GM12872 (cell line): ENCODE results near the gene IFI16.

Source experiments
- TF ChIP-seq, protein P1 (sequence below): IDR thresholded peaks from 3 replicates; pipeline ENCODE4 v1.5.1; 2011; ENCODE audit warnings: low read depth, mild to moderate bottlenecking, low read length, moderate library complexity; ENCODE audit not compliant: insufficient read depth

Gene IFI16

DNA sequence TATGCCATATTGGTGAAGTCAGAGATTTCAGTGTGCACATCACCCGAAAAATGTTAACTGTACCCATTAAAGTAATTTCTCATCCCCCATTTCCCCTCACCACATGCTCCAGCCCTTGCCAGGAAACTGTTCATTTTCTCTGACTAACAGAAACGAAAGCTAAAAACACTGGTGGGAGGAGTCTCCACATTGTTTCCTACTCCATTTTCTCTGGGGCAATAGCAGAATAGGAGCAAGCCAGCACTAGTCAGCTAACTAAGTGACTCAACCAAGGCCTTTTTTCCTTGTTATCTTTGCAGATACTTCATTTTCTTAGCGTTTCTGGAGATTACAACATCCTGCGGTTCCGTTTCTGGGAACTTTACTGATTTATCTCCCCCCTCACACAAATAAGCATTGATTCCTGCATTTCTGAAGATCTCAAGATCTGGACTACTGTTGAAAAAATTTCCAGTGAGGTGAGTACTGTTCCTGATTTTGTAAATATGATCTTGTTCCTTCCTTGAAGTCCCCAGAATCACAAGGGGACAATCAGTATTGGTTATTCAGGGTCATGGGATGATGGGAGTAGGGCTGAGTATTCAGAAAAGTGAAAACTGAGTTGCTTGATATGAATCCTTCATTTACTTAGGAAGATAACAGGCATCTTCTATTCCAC, at the start of gene IFI16:
IFI16 (plus strand) TSS at position 204 of the 658 bp plus-strand sequence. CDS start 4,774 bp downstream, outside the sequence.
- TF ChIP-seq, protein P1, sequence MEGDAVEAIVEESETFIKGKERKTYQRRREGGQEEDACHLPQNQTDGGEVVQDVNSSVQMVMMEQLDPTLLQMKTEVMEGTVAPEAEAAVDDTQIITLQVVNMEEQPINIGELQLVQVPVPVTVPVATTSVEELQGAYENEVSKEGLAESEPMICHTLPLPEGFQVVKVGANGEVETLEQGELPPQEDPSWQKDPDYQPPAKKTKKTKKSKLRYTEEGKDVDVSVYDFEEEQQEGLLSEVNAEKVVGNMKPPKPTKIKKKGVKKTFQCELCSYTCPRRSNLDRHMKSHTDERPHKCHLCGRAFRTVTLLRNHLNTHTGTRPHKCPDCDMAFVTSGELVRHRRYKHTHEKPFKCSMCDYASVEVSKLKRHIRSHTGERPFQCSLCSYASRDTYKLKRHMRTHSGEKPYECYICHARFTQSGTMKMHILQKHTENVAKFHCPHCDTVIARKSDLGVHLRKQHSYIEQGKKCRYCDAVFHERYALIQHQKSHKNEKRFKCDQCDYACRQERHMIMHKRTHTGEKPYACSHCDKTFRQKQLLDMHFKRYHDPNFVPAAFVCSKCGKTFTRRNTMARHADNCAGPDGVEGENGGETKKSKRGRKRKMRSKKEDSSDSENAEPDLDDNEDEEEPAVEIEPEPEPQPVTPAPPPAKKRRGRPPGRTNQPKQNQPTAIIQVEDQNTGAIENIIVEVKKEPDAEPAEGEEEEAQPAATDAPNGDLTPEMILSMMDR = no peak

DNA sequence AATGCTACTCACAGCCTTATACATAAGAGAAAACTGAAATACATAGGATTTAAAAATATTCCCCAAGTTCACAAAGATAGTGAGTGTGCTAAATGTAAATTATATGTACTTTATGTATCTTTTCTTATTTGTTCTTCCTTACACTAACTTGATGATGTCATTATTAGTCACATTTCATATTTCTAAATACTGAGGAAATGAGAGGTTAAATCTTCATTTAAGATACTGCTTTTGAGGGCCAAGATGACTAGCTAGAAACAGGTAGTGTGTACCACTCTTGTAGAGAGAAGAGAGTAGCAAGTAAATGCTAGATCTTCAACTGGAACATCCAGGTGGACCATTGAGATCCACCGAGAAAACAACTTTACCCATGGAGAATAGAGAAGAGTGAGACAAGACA, 48.5 kb upstream of the IFI16 start:
- TF ChIP-seq, protein P1 = no peak

DNA sequence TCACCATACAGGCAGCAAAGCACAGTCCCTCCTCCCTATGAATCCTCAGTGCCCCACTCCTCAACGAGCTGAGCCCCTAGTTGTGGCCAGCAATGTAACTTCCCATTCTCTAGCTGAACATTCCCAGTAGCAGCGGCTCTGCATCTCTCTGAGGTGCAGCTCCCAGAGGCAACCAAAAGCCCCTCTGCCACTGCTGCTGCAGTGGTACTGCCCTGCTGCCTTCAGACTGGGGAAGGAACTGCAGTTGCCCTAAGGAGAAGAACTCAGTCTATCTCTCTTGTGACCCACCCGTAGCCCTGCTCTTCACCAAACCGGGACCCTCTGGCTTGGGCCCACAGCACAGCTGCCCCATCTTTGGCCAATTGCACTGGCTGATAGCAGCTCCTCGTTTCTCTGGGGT, 46.7 kb upstream of the IFI16 start:
- TF ChIP-seq, protein P1 = no peak

DNA sequence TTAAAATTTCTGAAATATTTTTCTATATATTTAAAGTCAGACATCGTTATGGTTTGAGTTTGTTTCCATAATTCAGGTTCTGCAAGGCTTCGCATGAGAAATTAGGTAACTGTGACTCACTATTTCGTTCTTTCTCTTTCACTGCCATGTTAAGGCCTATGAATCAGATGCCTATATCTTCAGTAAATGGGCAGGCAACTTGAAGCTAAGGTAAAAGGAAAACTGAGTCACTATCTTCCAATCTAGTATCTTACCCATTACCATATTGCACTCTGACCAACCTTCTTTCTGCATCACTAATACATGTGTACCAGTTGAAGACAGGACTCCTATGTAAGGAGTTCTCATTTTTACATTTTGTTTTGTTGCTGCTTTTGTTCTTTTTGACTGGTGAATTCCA, 40.5 kb upstream of the IFI16 start:
- TF ChIP-seq, protein P1 = no peak

DNA sequence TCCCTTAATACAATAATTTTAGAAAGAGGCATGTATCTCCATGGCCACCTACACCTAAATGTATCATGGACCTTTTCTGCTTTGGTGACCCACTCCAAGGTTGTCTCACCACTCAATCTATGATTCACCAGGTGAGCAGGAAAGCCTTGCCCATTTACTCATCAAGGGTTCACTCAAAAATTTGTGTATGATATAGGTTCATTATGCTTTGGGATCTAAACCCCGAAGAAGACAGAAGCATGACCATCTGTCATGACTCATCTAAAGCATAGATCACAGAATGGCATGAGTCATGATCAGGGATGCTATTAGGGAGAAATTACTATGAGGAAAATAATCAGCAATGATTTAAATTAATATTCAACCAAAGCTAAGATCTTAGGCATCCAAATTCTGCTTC, 39.9 kb upstream of the IFI16 start:
- TF ChIP-seq, protein P1 = no peak

DNA sequence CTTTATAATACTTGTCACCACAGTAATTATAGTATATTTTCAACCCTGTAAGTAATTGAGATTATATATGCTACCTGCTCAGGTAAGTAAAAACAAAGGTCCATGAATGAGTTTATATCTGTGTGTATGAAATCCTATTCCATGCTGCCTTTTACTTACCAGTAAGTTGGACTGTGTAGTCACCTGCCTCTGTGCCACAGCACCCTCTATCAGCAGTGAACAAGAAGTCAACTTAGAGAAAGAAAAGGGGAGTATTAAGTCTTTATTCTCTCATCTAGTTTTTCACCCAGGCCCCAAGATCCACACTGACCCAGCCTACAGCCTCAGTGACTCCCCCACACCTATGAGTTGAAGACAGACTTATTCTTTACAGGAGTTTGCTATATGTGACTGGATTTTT, 36.9 kb upstream of the IFI16 start:
- TF ChIP-seq, protein P1 = peak; percentile 31; the same call in 1 of the 3 replicates

DNA sequence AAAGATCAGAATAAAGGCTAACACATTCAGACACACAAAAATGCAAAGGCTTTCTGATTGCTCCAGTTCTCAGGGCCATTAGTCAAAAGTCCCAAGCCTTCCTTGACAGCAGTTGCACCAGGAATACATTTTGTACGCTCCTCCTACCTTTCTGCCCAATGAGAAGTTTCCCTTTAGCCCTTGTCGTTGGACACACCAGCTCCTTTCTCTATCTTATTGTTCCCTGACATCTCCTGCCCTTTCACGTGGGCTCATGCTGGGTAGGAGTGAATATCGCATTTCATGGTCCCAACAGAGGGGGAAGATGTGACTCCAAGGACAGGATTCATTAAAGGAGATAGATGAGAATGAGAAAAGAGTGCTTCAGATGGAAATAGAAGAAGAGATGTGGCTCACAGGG, 33.5 kb upstream of the IFI16 start:
- TF ChIP-seq, protein P1 = no peak
